Right renal cortex interstitium (tissue), 3 donors: ENCODE results near the gene CMC2. TPM values are rescaled to one million over a fixed set of nuclear protein-coding genes. Genes with fewer than 3 reads are reported as not detected.

Experiments
- DNase-seq, 3 donors: peaks; one replicate each; pipeline ENCODE4 v3.0.0-alpha.2; 2013; ENCODE audit warnings: low read depth in 3 of 3, low spot score in 2 of 3
- polyA plus RNA-seq, 3 donors: library from polyadenylated mRNA; unstranded; fragments of 120-200 nt; gene quantifications; one replicate each; pipeline ENCODE4 v1.2.1, GENCODE V29; 2013; ENCODE audit not compliant: insufficient read length in 3 of 3

CMC2 gene
- polyA plus RNA-seq, 3 donors: 66.8 to 68.6 (median 68.1) TPM

DNA sequence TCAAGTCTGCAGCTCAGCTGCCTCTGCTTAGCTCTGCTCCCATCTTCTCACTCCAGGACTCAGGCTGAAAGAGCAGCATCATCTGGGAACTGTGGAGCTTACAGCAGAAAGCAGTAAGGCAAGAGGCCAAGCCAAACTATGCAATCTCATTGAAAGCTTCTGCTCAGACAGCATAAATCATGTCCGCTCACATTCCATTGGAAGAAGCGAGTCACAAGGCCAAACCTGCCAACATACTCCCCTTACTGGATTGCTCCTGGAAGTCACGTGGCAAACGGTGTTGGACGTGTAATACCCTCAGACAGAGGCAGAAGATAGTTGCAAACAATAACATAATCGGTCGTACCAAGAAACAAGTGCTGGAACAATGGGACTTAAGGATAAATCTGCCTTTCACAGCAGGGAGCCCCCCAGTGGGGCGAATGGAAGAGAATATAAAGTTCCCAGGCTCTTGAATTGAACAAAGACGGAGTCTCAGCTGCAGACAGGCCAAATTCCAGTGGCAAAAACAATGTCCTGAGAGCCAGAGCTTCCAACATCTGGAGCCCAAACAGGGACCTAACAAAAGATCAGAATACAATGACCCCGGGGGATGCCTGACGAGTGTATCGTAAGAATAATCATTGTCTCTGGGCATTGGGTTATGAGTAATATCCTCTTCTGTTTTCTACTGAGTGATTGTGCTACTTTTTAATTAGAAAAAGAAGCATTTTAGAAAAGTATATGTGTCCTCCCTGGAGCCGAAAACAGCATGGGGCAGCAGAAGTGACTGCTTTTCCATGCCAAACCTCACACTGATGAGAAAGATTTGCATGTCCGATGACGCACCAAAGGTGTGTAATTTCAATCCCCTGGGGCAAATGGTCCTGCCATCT is 68.4 kb downstream of the CMC2 start:
- DNase-seq: peak in 2 of 3 donors; percentile 27 to 39

DNA sequence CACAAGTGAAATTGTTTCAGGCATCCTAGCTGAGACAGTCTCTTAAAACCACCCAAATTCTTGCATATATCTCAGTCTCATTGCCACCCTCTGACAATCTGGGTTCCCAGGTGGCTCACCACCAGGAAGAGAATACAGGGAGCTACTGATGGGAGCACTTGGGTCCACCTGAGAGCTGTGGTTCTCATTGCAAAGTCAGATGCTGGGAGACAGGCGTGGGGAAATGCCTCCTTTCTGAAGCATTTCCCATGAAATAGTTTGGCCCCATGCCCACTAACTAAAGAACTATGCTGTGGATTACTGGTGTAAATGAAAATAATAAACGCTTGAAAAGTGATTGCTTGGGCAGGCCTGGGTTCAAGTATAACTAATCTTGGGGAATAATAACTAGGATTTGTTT is 70.3 kb downstream of the CMC2 start:
- DNase-seq: no peak

DNA sequence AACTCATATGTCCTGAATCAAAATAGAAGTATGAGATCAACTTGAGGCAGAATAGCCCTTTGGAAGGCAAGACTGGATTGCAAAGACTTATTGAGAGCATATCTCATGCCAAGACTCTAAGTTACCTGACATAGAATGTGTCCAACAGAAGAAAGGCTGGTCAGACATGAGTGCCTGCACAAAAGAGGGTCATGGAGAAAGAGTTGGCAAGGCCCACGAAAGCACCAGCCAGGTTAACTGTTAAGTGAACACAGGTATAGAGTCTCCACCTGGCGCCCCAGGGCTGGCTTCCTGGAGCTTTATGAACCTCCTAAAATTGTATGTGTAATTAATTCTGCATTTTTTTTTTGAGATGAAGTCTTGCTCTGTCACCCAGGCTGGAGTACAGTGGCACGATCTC is 71.0 kb downstream of the CMC2 start:
- DNase-seq: no peak

DNA sequence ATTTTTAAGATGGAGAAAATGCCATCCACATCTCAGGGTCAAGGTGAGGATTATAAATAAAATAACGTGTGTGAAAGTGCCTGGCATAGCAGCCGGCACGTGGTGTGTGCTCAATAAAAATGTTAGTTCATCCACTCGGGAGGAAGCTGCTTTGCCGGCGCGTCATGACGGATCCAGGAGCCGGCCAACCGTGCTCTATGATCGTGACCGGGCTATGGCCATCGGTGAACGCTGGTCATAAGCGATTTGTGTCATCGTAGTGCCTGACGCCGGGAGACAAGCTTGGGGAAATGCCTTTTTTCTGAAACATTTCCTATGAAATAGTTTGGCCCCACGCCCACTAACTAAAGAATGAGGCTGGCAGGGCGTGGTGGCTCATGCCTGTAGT is 74.0 kb downstream of the CMC2 start:
- DNase-seq: peak in 1 of 3 donors; percentile 17

DNA sequence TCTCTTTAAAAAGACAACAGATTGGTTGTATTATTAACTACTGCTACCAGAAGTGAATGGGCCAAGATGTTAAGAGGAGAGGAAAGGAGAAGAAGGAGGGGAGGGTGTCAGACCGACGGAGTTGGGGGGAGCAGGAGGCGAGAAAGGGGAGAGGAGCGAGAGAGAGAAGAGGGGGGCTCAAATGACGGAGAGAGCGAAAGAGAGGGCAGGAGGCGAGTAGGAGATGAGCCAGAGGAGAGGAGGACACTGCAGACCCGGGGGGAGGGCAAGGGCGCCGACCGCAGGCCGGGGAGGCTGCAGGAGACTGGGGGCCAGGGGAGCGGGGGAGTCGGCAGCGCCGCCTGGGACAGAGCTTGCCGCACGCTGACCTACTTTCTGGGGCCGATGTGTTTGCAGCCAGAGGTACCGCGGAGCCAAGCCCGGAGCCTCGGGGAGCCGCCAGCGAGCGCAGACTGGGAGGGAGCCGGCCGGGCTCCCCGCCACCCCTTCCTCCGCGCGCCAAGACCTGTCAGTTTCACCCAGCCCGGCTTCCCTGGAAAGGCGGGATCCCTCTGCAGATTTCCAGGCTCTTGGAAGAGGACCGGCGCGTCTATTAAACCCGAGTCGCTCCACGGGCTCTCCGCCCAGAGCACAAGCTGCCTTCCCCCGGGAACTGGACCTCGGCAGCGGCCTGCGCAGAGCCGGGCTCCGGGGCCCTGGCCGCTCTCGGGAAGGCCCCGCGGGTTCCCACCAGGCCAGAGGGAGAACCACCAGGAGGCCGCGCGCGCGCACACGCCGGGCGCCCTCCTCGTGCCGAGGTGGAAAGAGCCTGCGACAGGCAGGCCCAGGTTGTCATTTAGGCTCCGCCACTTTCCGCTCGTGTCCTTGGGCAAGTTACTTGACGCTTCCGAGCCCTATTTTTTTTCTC is 74.6 kb downstream of the CMC2 start:
- DNase-seq: peak in 2 of 3 donors; percentile 47

DNA sequence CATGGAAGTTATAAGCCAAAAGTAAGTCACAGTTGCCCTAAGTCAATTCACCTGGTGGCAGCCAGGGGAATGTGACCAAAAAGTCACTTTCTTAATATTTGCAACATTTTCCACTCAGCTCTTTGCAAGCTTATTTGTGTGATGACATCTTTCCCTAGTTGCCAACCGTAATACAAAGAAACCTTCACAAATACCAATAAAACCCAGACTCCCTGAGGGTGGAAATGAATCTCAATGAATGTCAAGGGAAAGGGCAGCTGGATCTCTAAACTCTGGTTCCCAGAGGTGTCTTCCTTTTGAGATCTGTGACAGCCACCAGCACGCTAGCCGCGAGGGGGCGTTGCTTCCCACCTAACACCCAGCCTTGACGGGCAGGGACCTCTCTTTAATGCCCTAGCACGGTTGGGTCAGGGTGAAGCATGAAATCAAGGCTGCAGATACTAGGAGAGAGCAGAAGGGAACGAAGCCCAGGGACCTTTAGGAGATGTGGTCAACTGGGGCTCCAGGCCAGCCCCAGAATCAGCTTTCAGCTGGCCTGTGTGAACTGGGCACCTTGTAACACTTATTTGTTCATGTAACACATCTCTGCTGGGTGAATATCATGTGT is 82.2 kb downstream of the CMC2 start:
- DNase-seq: no peak

DNA sequence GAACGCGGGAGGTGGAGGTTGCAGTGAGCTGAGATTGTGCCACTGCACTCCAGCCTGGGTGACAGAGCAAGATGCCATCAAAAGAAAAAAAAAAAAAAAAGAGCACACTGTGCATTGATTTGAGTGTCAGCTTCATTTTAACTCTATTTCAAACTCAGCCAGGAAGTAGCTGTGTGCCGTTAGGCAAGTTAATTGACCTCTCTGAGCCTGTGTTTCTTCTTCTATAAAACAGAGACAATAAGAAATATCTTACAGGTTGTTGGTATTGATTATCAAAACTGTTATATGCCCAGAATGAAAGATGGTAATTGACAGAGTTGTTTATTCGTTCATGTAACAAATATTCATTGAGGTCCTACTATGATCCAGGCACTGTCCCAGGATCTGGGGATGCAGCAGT is 83.3 kb downstream of the CMC2 start:
- no peak for DNase-seq

Other genes starting within 250 kb of the CMC2 start
- gene CDYL2, start 202.3 kb downstream of the CMC2 start, polyA plus RNA-seq: 1 to 10 TPM; 6.5 to 7.6 (median 6.7) TPM
- gene CENPN, start 329 bp upstream of the CMC2 start, polyA plus RNA-seq: 10 to 100 TPM; 23.0 to 24.2 (median 23.3) TPM
- gene ATMIN, start 29.0 kb upstream of the CMC2 start, polyA plus RNA-seq: 10 to 100 TPM; 47.0 to 49.9 (median 48.4) TPM
- 1 to 10 TPM; 1.5 to 2.2 (median 1.6) TPM for gene C16orf46, start 70.4 kb upstream of the CMC2 start, polyA plus RNA-seq
- gene GCSH, start 89.5 kb upstream of the CMC2 start, polyA plus RNA-seq: 100 to 1,000 TPM in 1 of 3 donors, 10 to 100 TPM in 2; 97.4 to 105 (median 99.3) TPM
- gene BCO1, start 231.8 kb upstream of the CMC2 start, polyA plus RNA-seq: 1 to 10 TPM; 2.5 to 2.6 (median 2.5) TPM